GM12878 (cell line): ENCODE results near the gene PXDC1. TPM values are rescaled to one million over a fixed set of nuclear protein-coding genes. Genes with fewer than 3 reads are reported as not detected.

Source experiments
- ATAC-seq: fragments of 200-7000 bp; cut with Tn5 transposase; 3 replicates; pipeline ENCODE4 v1.9.1; 2020; ENCODE audit warnings: mild to moderate bottlenecking, moderate library complexity
- BruUV-seq: library from RNA; stranded (reverse); fragments of 400-500 nt; replicated peaks from 2 replicates; lab custom pipeline; 2021; lab: Mats Ljungman, UMichigan
- CTCF ChIA-PET: fragments of 300-600 bp; sonication (Branson Sonifier 250); formaldehyde crosslinking; extraction: SDS; loops from one replicate; lab custom pipeline; 2021; ENCODE audit warnings: inconsistent platforms; lab: Yijun Ruan, JAX
- POLR2A ChIA-PET: fragments of 350-600 bp; formaldehyde crosslinking; extraction: SDS; loops from one replicate; lab custom pipeline; 2021; ENCODE audit warnings: inconsistent platforms; lab: Charles Lee
- RAD21 ChIA-PET: fragments of 300-600 bp; sonication (Branson Sonifier 250); formaldehyde crosslinking; loops from one replicate; lab custom pipeline; 2023; ENCODE audit warnings: antibody characterized with exemption; ENCODE audit not compliant: unreplicated experiment; lab: Charles Lee
- SMC1A ChIA-PET: fragments of 300-600 bp; sonication (Branson Sonifier 250); formaldehyde crosslinking; loops from one replicate; lab custom pipeline; 2023; ENCODE audit not compliant: unreplicated experiment, uncharacterized antibody; lab: Charles Lee
- DNase-seq: peaks from one replicate; pipeline ENCODE4 v3.0.0-alpha.2; 2011; ENCODE audit warnings: low read depth, low spot score
- FAIRE-seq: peaks from 3 replicates; lab custom pipeline; 2011; peaks lifted over from hg19 to GRCh38; lab: Jason Lieb, UNC
- H2AFZ ChIP-seq: 2 replicates; pipeline ENCODE4 v1.6.0; 2011; ENCODE audit warnings: low read depth, low read length, control low read depth; ENCODE audit not compliant: control insufficient read depth
- H3K27ac ChIP-seq: 2 replicates; pipeline ENCODE4 v1.5.1; 2011; ENCODE audit warnings: control low read depth; ENCODE audit not compliant: control insufficient read depth, insufficient read depth
- H3K27me3 ChIP-seq, 2 experiments: replicated peaks in 1 of 2; 2 replicates each; pipeline versions ENCODE4 v1.6.0 to v1.6.1; 2011; ENCODE audit warnings: low read length in 1 of 2; ENCODE audit not compliant: control insufficient read depth in 2 of 2, insufficient read depth in 2 of 2
- H3K36me3 ChIP-seq, 2 experiments: 2 replicates each; pipeline ENCODE4 v1.5.1; 2011; ENCODE audit warnings: low read length in 1 of 2; ENCODE audit not compliant: control insufficient read depth in 2 of 2, insufficient read depth in 2 of 2
- H3K4me1 ChIP-seq: 2 replicates; pipeline ENCODE4 v1.6.1; 2011; ENCODE audit warnings: mild to moderate bottlenecking, low read length, moderate library complexity, mixed read lengths; ENCODE audit not compliant: control insufficient read depth, insufficient read depth
- H3K4me2 ChIP-seq: 2 replicates; pipeline ENCODE4 v1.6.0; 2011; ENCODE audit warnings: control low read depth; ENCODE audit not compliant: control insufficient read depth, insufficient read depth
- H3K4me3 ChIP-seq: fragments of 200-600 bp; sonication (generic); 2 replicates; pipeline ENCODE4 v1.5.1; 2016
- H3K79me2 ChIP-seq: 2 replicates; pipeline ENCODE4 v1.6.0; 2011; ENCODE audit warnings: low read length; ENCODE audit not compliant: control insufficient read depth, insufficient read depth
- H3K9ac ChIP-seq: 2 replicates; pipeline ENCODE4 v1.8.0; 2011; ENCODE audit warnings: low read length, control low read depth, mixed read lengths; ENCODE audit not compliant: control insufficient read depth, insufficient read depth
- H3K9me3 ChIP-seq: replicated peaks from 3 replicates; pipeline ENCODE4 v1.5.1; 2011; ENCODE audit warnings: mild to moderate bottlenecking, low read length; ENCODE audit not compliant: control insufficient read depth, insufficient read depth
- H4K20me1 ChIP-seq: 2 replicates; pipeline ENCODE4 v1.6.0; 2011; ENCODE audit not compliant: control insufficient read depth, insufficient read depth
- BCLAF1 ChIP-seq: fragments of 450-650 bp; IDR thresholded peaks from 2 replicates; pipeline ENCODE4 v1.6.1; 2017; ENCODE audit warnings: antibody characterized with exemption, mild to moderate bottlenecking, moderate library complexity
- HSF1 ChIP-seq: fragments of 150-350 bp; IDR thresholded peaks from 2 replicates; pipeline ENCODE4 v1.6.1; 2014; ENCODE audit warnings: mild to moderate bottlenecking, low read depth, low read length
- KDM1A ChIP-seq: fragments of 200-600 bp; sonication (generic); IDR thresholded peaks from 2 replicates; pipeline ENCODE4 v1.6.1; 2016; ENCODE audit warnings: borderline replicate concordance
- MYC ChIP-seq: IDR thresholded peaks from 2 replicates; pipeline ENCODE4 v1.6.1; 2011; ENCODE audit warnings: mild to moderate bottlenecking, low read length, moderate library complexity, inconsistent platforms; ENCODE audit not compliant: insufficient read depth, insufficient replicate concordance, insufficient read length, severe bottlenecking
- NFYB ChIP-seq: IDR thresholded peaks from 2 replicates; pipeline ENCODE4 v1.6.1; 2011; ENCODE audit warnings: low read depth, mild to moderate bottlenecking, low read length, improper control_type of control experiment, moderate library complexity; ENCODE audit not compliant: insufficient read depth
- RB1 ChIP-seq: fragments of 450-650 bp; formaldehyde crosslinking; IDR thresholded peaks from 2 replicates; pipeline ENCODE4 v1.6.1; 2017; ENCODE audit warnings: mild to moderate bottlenecking, borderline replicate concordance
- RBBP5 ChIP-seq: fragments of 200-600 bp; sonication (generic); conservative IDR thresholded peaks from 2 replicates; pipeline ENCODE4 v1.6.1; 2016
- SUPT20H ChIP-seq: IDR thresholded peaks from 2 replicates; pipeline ENCODE4 v1.6.1; 2011; ENCODE audit warnings: low read depth, mild to moderate bottlenecking, low read length, moderate library complexity, borderline replicate concordance; ENCODE audit not compliant: control insufficient read depth
- ZBED1 ChIP-seq: IDR thresholded peaks from 2 replicates; pipeline ENCODE4 v1.6.1; 2016; ENCODE audit warnings: borderline replicate concordance
- ZNF274 ChIP-seq: IDR thresholded peaks from one replicate; pipeline ENCODE4 v1.8.0; 2011; ENCODE audit not compliant: insufficient read length, insufficient read depth
- WGBS: methylation state at CpG from one replicate; pipeline ENCODE4 v1.1.6; 2016; ENCODE audit warnings: low lambda C conversion rate; ENCODE audit not compliant: insufficient replicate concordance, insufficient coverage; ENCODE audit errors: missing lambda C conversion rate; 5-methylcytosine and 5-hydroxymethylcytosine counted together
- in situ Hi-C: fragments of 300-500 bp; cut with MboI; formaldehyde crosslinking; loops from 9 replicates; pipeline ENCODE4 v1.14.3; 2018; ENCODE audit warnings: mixed read lengths
- intact Hi-C: fragments of 100-400 bp; cut with micrococcal nuclease; formaldehyde crosslinking; loops from one replicate; pipeline ENCODE4 v1.14.2; 2022; ENCODE audit not compliant: unreplicated experiment
- polyA plus RNA-seq, 11 experiments: library from polyadenylated mRNA; depleted of rRNA in 4 of 11; unstranded in 6 of 11; stranded (reverse) in 5 of 11; fragments of >200 nt; fragmentation: Nextera tagmentation in 4 of 11; fragmentation: Illumina TruSeq in 1 of 11; extraction: Ambion mirVana in 4 of 11; extraction: Trizol in 1 of 11; gene quantifications; 1 replicate in 1 of 11; 2 replicates in 10 of 11; pipeline versions ENCODE4 v1.2.1 to v1.2.3, GENCODE V29; 2011 to 2016; ENCODE audit warnings: inconsistent platforms in 2 of 11, missing spikeins in 2 of 11, low read depth in 1 of 11
- total RNA-seq, 4 experiments: library from RNA; depleted of rRNA in 3 of 4; stranded (reverse); fragments of >200 nt in 3 of 4; fragmentation: Illumina TruSeq in 1 of 4; extraction: Trizol in 1 of 4; gene quantifications; 2 replicates each; pipeline versions ENCODE4 v1.2.1 to v1.2.3, GENCODE V29; 2013 to 2021

The PXDC1 gene
- total and polyA plus RNA-seq, 10 of the 15 experiments (the other 5 are each of a cell fraction or from before 2014, with no cell fraction given), result 0.03 to 0.72 (median 0.32) TPM; not detected in 2

- TF ChIP-seq ZBED1 (no peak), ZNF274 (no peak), RBBP5 (no peak)
- TF ChIP-seq, all 136 proteins: peak for 0
Measured at GRCh38 chr6:3789896-3790558, 38.5 kb upstream of the PXDC1 start (continued).

GRCh38 chr6:3789018-3789895, 37.7 kb upstream of the PXDC1 start:
- no peak overlapping the region for H3K9ac ChIP-seq
- H4K20me1 ChIP-seq, result no peaks in the 10 kb centered on the region
- SMC1A ChIA-PET, result no interaction called here
- H3K36me3 ChIP-seq, result no peaks in the 10 kb centered on the region
- H3K4me1 ChIP-seq, result peaks cover 24% of the 10 kb centered on the region
- H3K27me3 ChIP-seq, result peaks cover 0 to 1% of the 10 kb centered on the region in 2 experiments; a peak in 1 of 4 replicates
- H3K27ac ChIP-seq, result no peak overlapping the region
- CTCF ChIA-PET, result no interaction called here
- in situ Hi-C loops, result no loop called here
- WGBS, result 89% methylated on average over 13 of the region's 13 CpGs
- H3K4me3 ChIP-seq, result no peak overlapping the region
- intact Hi-C loops, result no loop called here
- POLR2A ChIA-PET, result no interaction called here
- H2AFZ ChIP-seq, result no peak overlapping the region
- no peaks in the 10 kb centered on the region for H3K79me2 ChIP-seq
- H3K4me2 ChIP-seq, result no peak overlapping the region
- H3K9me3 ChIP-seq, result no peaks in the 10 kb centered on the region
- DNase-seq, result no peak
- BruUV-seq, result no TSS peak
- TF ChIP-seq HSF1 (no peak), NFYB (no peak), BCLAF1 (no peak), SUPT20H (no peak), RB1 (no peak), KDM1A (no peak), MYC (no peak)
- RAD21 ChIA-PET, result no interaction called here
- no peak for ATAC-seq
- no peak for FAIRE-seq
